CD4-positive, alpha-beta T cell treated with Interleukin-21 for 1 hour (primary cell): Measurements from ENCODE around the gene XPC.
"Not testable (repeated sequence)": the region's sequence is repeated elsewhere in the genome, so short reads cannot be mapped to it uniquely, and the experiment has no call there.

ENCODE experiments used
- DNase-seq: peaks from one replicate; pipeline ENCODE4 v3.0.0-alpha.2; 2020

Gene XPC

DNA sequence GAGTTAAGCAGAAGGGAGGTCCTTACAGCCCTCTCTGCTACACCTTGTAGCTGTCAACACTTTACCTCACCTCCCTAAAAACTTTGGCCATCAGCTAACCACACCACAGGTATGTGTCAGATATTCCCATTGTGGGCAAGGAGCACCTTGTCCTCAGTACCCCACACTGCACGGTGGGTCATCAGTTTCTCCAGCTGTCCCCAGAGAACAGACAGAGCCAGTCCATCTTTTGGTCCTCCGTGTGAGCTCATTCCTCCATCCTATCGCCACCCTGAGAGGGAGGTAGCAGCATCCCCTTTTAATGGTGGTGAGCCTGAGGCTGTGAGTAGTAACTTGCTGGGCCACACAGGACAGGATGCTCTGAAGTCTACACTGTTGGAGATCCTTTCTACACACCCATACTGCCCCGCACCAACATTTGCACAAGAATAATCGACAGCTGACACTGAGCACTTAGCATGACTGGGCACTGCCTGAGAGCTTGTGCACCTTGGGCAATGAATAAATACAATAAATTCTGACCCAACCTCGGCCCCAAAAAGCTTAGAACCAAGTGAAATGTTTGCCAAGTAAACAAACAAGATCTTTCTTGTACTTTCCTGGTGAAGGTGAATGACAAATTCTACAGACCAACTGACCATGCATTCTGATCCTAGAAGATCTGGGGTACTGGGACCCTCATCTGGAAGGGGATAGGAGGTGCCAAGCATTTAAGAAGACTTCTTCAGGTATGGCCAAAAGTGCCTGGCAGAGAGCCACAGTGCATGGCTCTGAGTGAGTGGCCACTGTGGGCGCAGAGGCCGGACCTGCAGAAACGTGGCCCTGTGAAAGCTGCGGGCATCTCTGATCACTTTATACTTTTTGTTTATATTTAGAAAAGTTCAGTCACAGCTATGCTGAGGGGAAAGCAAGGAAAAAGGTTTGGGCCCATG lies 60.7 kb downstream of the XPC start:
- no peak for DNase-seq

DNA sequence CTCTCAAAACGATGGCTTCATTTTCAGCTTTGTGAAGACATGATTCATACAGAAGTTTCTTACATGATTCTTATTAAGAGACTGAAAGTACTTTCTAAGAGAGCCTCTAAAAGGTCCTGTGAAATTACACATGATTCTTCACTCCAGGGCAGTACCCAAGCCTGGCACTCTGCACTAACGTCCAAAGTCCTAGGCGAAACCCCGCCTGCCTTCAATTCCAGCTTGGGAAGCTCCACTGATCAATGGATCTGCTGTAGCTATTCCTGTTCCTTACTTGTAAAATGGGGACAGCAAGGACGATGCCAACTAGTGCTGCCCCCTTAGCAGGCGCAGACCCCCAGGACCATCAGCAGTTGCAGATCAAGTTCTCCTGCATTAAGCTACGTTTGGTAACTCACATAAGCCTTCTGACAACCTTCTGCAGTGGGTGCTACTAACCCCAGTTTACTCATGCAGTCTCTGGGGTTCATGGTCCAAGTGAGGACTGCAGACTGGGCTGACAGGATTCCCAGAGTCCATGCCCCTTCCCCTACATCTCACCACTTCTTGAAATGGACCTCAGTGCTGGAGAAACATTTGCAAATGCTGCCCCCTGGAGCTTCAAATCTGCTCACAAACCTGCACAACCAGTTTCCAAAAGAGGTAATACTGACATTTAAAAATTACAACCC lies 64.3 kb downstream of the XPC start:
- no peak for DNase-seq

DNA sequence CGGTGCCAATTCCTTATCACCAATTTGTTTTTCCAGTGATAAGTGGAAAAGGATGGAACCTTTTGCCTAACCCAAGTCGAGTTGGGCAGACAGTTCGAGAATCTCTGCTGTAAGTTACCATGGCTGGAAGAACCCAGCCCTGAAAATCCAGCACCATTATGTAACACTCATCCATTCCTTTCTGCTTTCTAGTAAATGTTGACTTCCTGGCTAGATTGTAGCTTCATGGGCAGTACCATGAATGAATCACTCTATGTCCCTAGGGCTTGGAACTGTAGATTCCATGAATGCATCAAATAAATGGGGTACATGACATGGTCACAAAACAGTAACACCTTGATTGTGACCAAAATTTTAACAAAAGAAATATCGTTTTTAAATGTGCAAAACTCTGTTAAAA lies 67.7 kb downstream of the XPC start:
- no peak for DNase-seq

DNA sequence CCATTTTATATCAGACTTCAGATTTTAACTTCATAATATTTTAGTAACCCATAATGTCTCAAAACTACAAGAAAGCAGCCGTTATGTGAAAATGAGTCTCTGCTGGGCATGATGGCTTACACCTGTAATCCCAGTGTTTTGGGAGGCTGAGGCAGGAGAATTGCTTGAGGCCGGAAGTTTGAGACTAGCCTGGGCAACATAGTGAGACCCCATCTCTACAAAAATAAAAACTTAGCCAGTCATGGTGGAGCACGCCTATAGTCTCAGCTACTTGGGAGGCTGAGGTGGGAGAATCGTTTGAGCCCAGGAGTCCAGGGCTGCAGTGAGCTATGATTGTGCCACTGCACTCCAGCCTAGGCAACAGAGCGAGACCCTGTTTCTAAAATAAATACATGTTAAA lies 68.6 kb downstream of the XPC start:
- not testable (repeated sequence) for DNase-seq

DNA sequence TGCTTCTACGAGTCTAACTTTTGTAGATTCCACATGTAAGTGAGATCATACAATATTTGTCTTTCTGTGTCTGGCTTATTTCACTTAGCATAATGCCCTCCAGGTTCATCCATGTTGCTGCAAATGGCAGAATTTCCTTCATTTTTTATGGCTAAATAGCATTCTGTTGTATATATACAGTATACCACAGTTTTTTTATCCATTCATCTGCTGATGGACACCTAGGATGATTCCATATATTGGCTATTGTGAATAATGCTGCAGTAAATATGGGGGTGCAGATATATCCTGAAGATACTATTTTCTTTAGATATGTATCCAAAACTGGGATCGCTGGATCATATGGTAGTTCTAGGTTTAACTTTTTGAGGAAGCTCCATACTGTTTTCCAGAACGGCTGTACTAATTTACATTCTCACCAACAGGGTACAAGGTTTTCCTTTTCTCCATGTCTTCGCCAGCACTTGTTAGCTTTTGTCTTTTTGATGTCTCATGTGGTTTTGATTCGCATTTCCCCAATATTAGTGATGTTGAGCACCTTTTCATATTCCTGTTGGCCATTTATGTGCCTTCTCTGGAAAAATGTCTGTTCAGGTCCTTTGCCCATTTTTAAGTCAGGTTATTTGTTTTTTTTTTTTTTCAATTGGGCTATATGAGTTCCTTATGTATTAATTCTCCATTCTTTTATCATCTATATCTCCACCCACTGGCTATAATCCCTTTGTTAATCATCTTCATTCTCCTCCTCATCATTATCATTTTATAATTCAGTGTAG lies 80.6 kb downstream of the XPC start:
- DNase-seq = no peak

DNA sequence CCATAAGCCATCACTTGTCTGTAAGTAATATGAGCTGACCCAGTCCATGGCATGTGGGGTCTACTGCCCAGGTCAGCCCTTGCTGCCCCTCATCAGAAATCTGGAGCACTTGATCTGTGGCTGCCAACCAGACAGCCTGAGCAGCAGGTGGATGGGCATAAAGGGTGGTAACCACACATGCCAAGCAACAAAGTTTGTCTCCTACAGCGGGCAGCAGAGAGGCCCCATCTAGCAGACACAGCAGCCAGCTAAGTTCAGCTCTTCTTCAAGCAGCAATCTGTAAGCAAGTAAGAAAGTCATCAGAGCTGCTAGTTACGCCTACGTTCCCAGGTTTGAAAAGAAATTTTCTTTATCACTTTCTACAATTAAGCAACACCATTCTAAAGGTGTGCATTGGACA lies 81.7 kb downstream of the XPC start:
- DNase-seq = no peak
